Measurements from ENCODE around the gene HTT. TPM values are rescaled to one million over a fixed set of nuclear protein-coding genes. Genes with fewer than 3 reads are reported as not detected.

The HTT gene
- total and polyA plus RNA-seq, 9 donors = 13.3 to 63.2 (median 38.6) TPM

- TF ChIP-seq POLR2A (IDR thresholded peaks at IDR 0.05) (no peak), CTCF (IDR thresholded peaks at IDR 0.05) (no peak), EP300 (IDR thresholded peaks at IDR 0.05) (no peak)
These were observed 162.8 kb downstream of the HTT start for GRCh38 chr4:3237266-3237665.

GRCh38 chr4:3237712-3238560 is 163.5 kb downstream of the HTT start:
- Histone ChIP-seq H3K36me3 (no peaks in the 10 kb centered on the region), H3K9me3 (no peaks in the 10 kb centered on the region), H3K27ac (no peak overlapping the region), H3K4me1 (ENCODE audit: insufficient read depth) (peaks cover 10% of the 10 kb centered on the region), H3K4me3 (no peak overlapping the region), H3K27me3 (no peaks in the 10 kb centered on the region)
- no peak for DNase-seq
- TF ChIP-seq POLR2A (IDR thresholded peaks at IDR 0.05) (no peak), EP300 (IDR thresholded peaks at IDR 0.05) (no peak), CTCF (IDR thresholded peaks at IDR 0.05) (no peak)
- intact Hi-C loops (cut with DNase I) = no loop called here
- WGBS, 3 donors = 87 to 91% (median 88%) methylated on average over 26 of the region's 26 CpGs

More at GRCh38 chr4:3237266-3237665, 162.8 kb downstream of the HTT start:
- Histone ChIP-seq H3K9me3 (no peaks in the 10 kb centered on the region), H3K27me3 (no peaks in the 10 kb centered on the region), H3K4me1 (ENCODE audit: insufficient read depth) (peaks cover 9% of the 10 kb centered on the region), H3K27ac (no peak overlapping the region), H3K4me3 (no peak overlapping the region), H3K36me3 (no peaks in the 10 kb centered on the region)
- DNase-seq = no peak
- 95 to 97% (median 96%) methylated on average over 19 of the region's 19 CpGs for WGBS, 3 donors
- intact Hi-C loops (cut with DNase I) = no loop called here

- intact Hi-C loops (cut with DNase I) = no loop called here
- no peaks in the 10 kb centered on the region for H3K36me3 ChIP-seq
- TF ChIP-seq POLR2A (IDR thresholded peaks at IDR 0.05) = no peak
- no peak for TF ChIP-seq EP300 (IDR thresholded peaks at IDR 0.05)
- no peak for TF ChIP-seq CTCF (IDR thresholded peaks at IDR 0.05)
- no peak for DNase-seq
- H3K4me1 ChIP-seq (ENCODE audit: insufficient read depth) = peaks cover 14% of the 10 kb centered on the region
- H3K4me3 ChIP-seq = no peak overlapping the region
- 73 to 79% (median 74%) methylated on average over 18 of the region's 18 CpGs for WGBS, 3 donors
- no peak overlapping the region for H3K27ac ChIP-seq
- no peaks in the 10 kb centered on the region for H3K27me3 ChIP-seq
- no peaks in the 10 kb centered on the region for H3K9me3 ChIP-seq
These were observed 164.2 kb downstream of the HTT start for GRCh38 chr4:3238721-3239120.

GRCh38 chr4:3239303-3239702 is 164.8 kb downstream of the HTT start:
- H3K27ac ChIP-seq = no peak overlapping the region
- intact Hi-C loops (cut with DNase I) = no loop called here
- WGBS, 3 donors = 91 to 95% (median 92%) methylated on average over 11 of the region's 11 CpGs
- no peaks in the 10 kb centered on the region for H3K27me3 ChIP-seq
- no peak overlapping the region for H3K4me3 ChIP-seq
- peaks cover 14% of the 10 kb centered on the region for H3K4me1 ChIP-seq (ENCODE audit: insufficient read depth)
- DNase-seq = no peak
- no peaks in the 10 kb centered on the region for H3K36me3 ChIP-seq
- TF ChIP-seq POLR2A (IDR thresholded peaks at IDR 0.05) (no peak), EP300 (IDR thresholded peaks at IDR 0.05) (no peak), CTCF (IDR thresholded peaks at IDR 0.05) (no peak)
- H3K9me3 ChIP-seq = no peaks in the 10 kb centered on the region
